A549 (cell line): ENCODE measurements around the gene OPRM1. TPM values are rescaled to one million over a fixed set of nuclear protein-coding genes. Genes with fewer than 3 reads are reported as not detected.

Source experiments
- ATAC-seq, 2 experiments: fragments of 200-7000 bp in 1 of 2; fragments of >200 bp in 1 of 2; cut with Nextera tagmentation in 1 of 2; cut with Tn5 transposase in 1 of 2; 3 replicates each; pipeline versions ENCODE4 v1.8.0 to v1.9.1; 2018 to 2020; ENCODE audit warnings: mild to moderate bottlenecking in 1 of 2, moderate library complexity in 1 of 2
- CTCF ChIA-PET: fragments of 300-600 bp; sonication (Branson Sonifier 250); formaldehyde crosslinking; extraction: SDS; loops from one replicate; lab custom pipeline; 2021; ENCODE audit warnings: antibody characterized with exemption, inconsistent platforms; lab: Yijun Ruan, JAX
- POLR2A ChIA-PET: fragments of 350-600 bp; formaldehyde crosslinking; extraction: SDS; loops from one replicate; lab custom pipeline; 2021; ENCODE audit warnings: antibody characterized with exemption, inconsistent platforms; lab: Yijun Ruan, JAX
- DNase-seq, 2 experiments: peaks; one replicate each; pipeline versions ENCODE4 v3.0.0 to v3.0.0-alpha.2; 2011 to 2016; ENCODE audit warnings: low read depth in 1 of 2, low spot score in 1 of 2
- FAIRE-seq: peaks from 2 replicates; lab custom pipeline; 2011; peaks lifted over from hg19 to GRCh38; lab: Jason Lieb, UNC
- H3K27ac ChIP-seq, 2 experiments: fragments of >200 bp; sonication (Bioruptor Twin); formaldehyde crosslinking; 3 replicates each; pipeline ENCODE4 v1.5.1; 2016 to 2017
- H3K4me1 ChIP-seq: fragments of >200 bp; sonication (Bioruptor Twin); formaldehyde crosslinking; 3 replicates; pipeline ENCODE4 v1.6.1; 2016
- H3K4me2 ChIP-seq: fragments of >200 bp; sonication (Bioruptor Twin); formaldehyde crosslinking; 3 replicates; pipeline ENCODE4 v1.6.1; 2016
- H3K4me3 ChIP-seq: fragments of >200 bp; sonication (Bioruptor Twin); formaldehyde crosslinking; 3 replicates; pipeline ENCODE4 v1.5.1; 2016
- H3K9me3 ChIP-seq: fragments of >200 bp; sonication (Bioruptor Twin); formaldehyde crosslinking; 3 replicates; pipeline ENCODE4 v1.6.1; 2016
- BHLHE40 ChIP-seq: IDR thresholded peaks from 2 replicates; pipeline ENCODE4 v1.6.1; 2012; ENCODE audit warnings: low read depth, low read length, inconsistent platforms
- CBX8 ChIP-seq: fragments of 200-600 bp; sonication (generic); IDR thresholded peaks from 2 replicates; pipeline ENCODE4 v1.6.1; 2016
- CEBPB ChIP-seq, 2 experiments: fragments of >200 bp in 1 of 2; sonication (Bioruptor Twin) in 1 of 2; formaldehyde crosslinking in 1 of 2; IDR thresholded peaks; 2 replicates each; pipeline ENCODE4 v1.6.1; 2012 to 2016
- CTCF ChIP-seq: fragments of >200 bp; sonication (Bioruptor Twin); formaldehyde crosslinking; IDR thresholded peaks from 3 replicates; pipeline ENCODE4 v1.5.1; 2016
- E2F6 ChIP-seq: IDR thresholded peaks from 2 replicates; pipeline ENCODE4 v1.6.1; 2012; ENCODE audit warnings: low read depth, borderline replicate concordance
- EHF ChIP-seq: fragments of 250-450 bp; sonication (Bioruptor Pico); IDR thresholded peaks from 2 replicates; pipeline ENCODE4 v1.5.0; 2020; ENCODE audit warnings: mild to moderate bottlenecking
- ELK1 ChIP-seq: fragments of 150-350 bp; IDR thresholded peaks from 2 replicates; pipeline ENCODE4 v1.6.1; 2014; ENCODE audit warnings: low read depth, mild to moderate bottlenecking, low read length
- ESRRA ChIP-seq: fragments of 150-350 bp; IDR thresholded peaks from 2 replicates; pipeline ENCODE4 v1.6.1; 2014; ENCODE audit warnings: mild to moderate bottlenecking, low read length, borderline replicate concordance
- FOSB ChIP-seq: fragments of 250-450 bp; sonication (Bioruptor Pico); IDR thresholded peaks from 2 replicates; pipeline ENCODE4 v1.5.0; 2020; ENCODE audit warnings: mild to moderate bottlenecking, moderate library complexity
- HEYL ChIP-seq: fragments of 250-450 bp; sonication (Bioruptor Pico); IDR thresholded peaks from 2 replicates; pipeline ENCODE4 v1.8.0; 2021; ENCODE audit warnings: mild to moderate bottlenecking, moderate library complexity
- KDM1A ChIP-seq: fragments of 200-600 bp; sonication (generic); IDR thresholded peaks from 2 replicates; pipeline ENCODE4 v1.6.1; 2016; ENCODE audit warnings: low read depth, mild to moderate bottlenecking
- KDM5A ChIP-seq: fragments of 200-600 bp; sonication (generic); IDR thresholded peaks from 2 replicates; pipeline ENCODE4 v1.6.1; 2016; ENCODE audit warnings: antibody characterized with exemption, mild to moderate bottlenecking
- MAX ChIP-seq: IDR thresholded peaks from 2 replicates; pipeline ENCODE4 v1.6.1; 2012
- MAZ ChIP-seq: fragments of 150-350 bp; IDR thresholded peaks from 2 replicates; pipeline ENCODE4 v1.6.1; 2014; ENCODE audit warnings: antibody characterized with exemption, low read depth, low read length, borderline replicate concordance
- NPAS2 ChIP-seq: fragments of 250-450 bp; sonication (Bioruptor Pico); IDR thresholded peaks from 2 replicates; pipeline ENCODE4 v1.8.0; 2022; ENCODE audit warnings: mild to moderate bottlenecking, moderate library complexity, borderline replicate concordance
- PHF8 ChIP-seq: fragments of 200-600 bp; sonication (generic); IDR thresholded peaks from 2 replicates; pipeline ENCODE4 v1.6.1; 2016; ENCODE audit warnings: low read depth, mild to moderate bottlenecking, antibody characterized with exemption, moderate library complexity, borderline replicate concordance
- RAD21 ChIP-seq, 2 experiments: fragments of >200 bp in 1 of 2; sonication (Bioruptor Twin) in 1 of 2; formaldehyde crosslinking in 1 of 2; IDR thresholded peaks in 1 of 2; conservative IDR thresholded peaks in 1 of 2; 2 replicates in 1 of 2; 3 replicates in 1 of 2; pipeline ENCODE4 v1.6.1; 2012 to 2018; ENCODE audit warnings: inconsistent platforms in 1 of 2
- RARB ChIP-seq: fragments of 250-450 bp; sonication (Bioruptor Pico); IDR thresholded peaks from 2 replicates; pipeline ENCODE4 v1.8.0; 2021; ENCODE audit warnings: mild to moderate bottlenecking, moderate library complexity
- RFX5 ChIP-seq: fragments of 450-650 bp; IDR thresholded peaks from 2 replicates; pipeline ENCODE4 v1.7.1; 2014; ENCODE audit warnings: antibody characterized with exemption, mild to moderate bottlenecking, moderate library complexity
- SMC3 ChIP-seq: fragments of >200 bp; sonication (Bioruptor Twin); formaldehyde crosslinking; IDR thresholded peaks from 3 replicates; pipeline ENCODE4 v1.6.1; 2018; ENCODE audit warnings: inconsistent platforms
- TP53 ChIP-seq: fragments of 250-450 bp; sonication (Bioruptor Pico); IDR thresholded peaks from 2 replicates; pipeline ENCODE4 v1.5.0; 2021; ENCODE audit warnings: mild to moderate bottlenecking, moderate library complexity
- ZC3H11A ChIP-seq: fragments of 450-650 bp; IDR thresholded peaks from 2 replicates; pipeline ENCODE4 v1.6.1; 2014; ENCODE audit warnings: antibody characterized with exemption, mild to moderate bottlenecking
- WGBS: methylation state at CpG from one replicate; pipeline ENCODE4 v1.1.6; 2017; ENCODE audit errors: missing lambda C conversion rate; 5-methylcytosine and 5-hydroxymethylcytosine counted together
- polyA plus RNA-seq, 4 experiments: library from polyadenylated mRNA; depleted of rRNA in 3 of 4; stranded (reverse); fragments of >200 nt; fragmentation: RNase III in 1 of 4; extraction: RNeasy Plus Mini Kit Qiagen cat#74134 plus additional on column Dnase treatment in 1 of 4; gene quantifications; 2 replicates in 3 of 4; 3 replicates in 1 of 4; pipeline ENCODE4 v1.2.3, GENCODE V29; 2011 to 2017

OPRM1 gene
- polyA plus RNA-seq, 2 of the 4 experiments (the other 2 are of a cell fraction), result not detected

GRCh38 chr6:154276810-154277628 is 238.0 kb downstream of the OPRM1 start:
- Histone ChIP-seq H3K27ac (no peak overlapping the region), H3K9me3 (no peaks in the 10 kb centered on the region), H3K4me2 (peak overlapping the region; percentile 61), H3K4me1 (no peaks in the 10 kb centered on the region), H3K4me3 (peak overlapping the region; percentile 28)
- WGBS, result 22% methylated on average over 11 of the region's 11 CpGs
- DNase-seq (peak; percentile 8 to 22), ATAC-seq (peak; percentile 62 to 80; a peak in 4 of 6 replicates), FAIRE-seq (peak; percentile 65)
- no peak for TF ChIP-seq ESRRA
- no peak for TF ChIP-seq RFX5
- no peak for TF ChIP-seq ELK1
- TF ChIP-seq HEYL (CRISPR knock-in tag), result no peak
- TF ChIP-seq CTCF, result peak; percentile 60
- no peak for TF ChIP-seq CBX8
- TF ChIP-seq KDM1A, result no peak
- TF ChIP-seq BHLHE40, result no peak
- TF ChIP-seq PHF8, result no peak
- no peak for TF ChIP-seq TP53
- no peak for TF ChIP-seq NPAS2 (CRISPR knock-in tag)
- no peak for TF ChIP-seq CEBPB (IDR thresholded peaks at IDR 0.05)
- TF ChIP-seq KDM5A, result no peak
- TF ChIP-seq EHF (CRISPR knock-in tag), result no peak
- TF ChIP-seq SMC3, result peak; percentile 61
- no peak for TF ChIP-seq FOSB (CRISPR knock-in tag)
- TF ChIP-seq MAX, result no peak
- no peak for TF ChIP-seq E2F6
- no peak for TF ChIP-seq ZC3H11A
- TF ChIP-seq MAZ, result no peak
- peak; percentile 53 to 61 for TF ChIP-seq RAD21 (conservative IDR thresholded peaks at IDR 0.05 in 1 of 2, IDR thresholded peaks at IDR 0.05 in 1 of 2)
- no peak for TF ChIP-seq RARB
- POLR2A ChIA-PET, result no interaction called here
- CTCF ChIA-PET, result interaction anchor here (0.6 to 5.9 kb wide), 17 partner anchors 9 to 215 kb away, joined by 3 to 36 read pairs (median 4); no protein-coding TSS in a partner anchor

- Histone ChIP-seq H3K4me2 (peak overlapping the region; percentile 61), H3K4me1 (no peaks in the 10 kb centered on the region), H3K4me3 (peak overlapping the region; percentile 28), H3K27ac (no peak overlapping the region), H3K9me3 (no peaks in the 10 kb centered on the region)
- TF ChIP-seq CTCF (peak; percentile 9; the same call in 2 of the 3 replicates), RAD21 (conservative IDR thresholded peaks at IDR 0.05 in 1 of 2, IDR thresholded peaks at IDR 0.05 in 1 of 2) (no peak), SMC3 (no peak; the same call in 2 of the 3 replicates)
- 23% methylated on average over 7 of the region's 7 CpGs for WGBS
- ATAC-seq (peak in 1 of 2 experiments; percentile 60; a peak in 2 of 6 replicates), FAIRE-seq (no peak), DNase-seq (no peak)
- CTCF ChIA-PET, result interaction anchor here (0.6 to 5.9 kb wide), 18 partner anchors 9 to 216 kb away, joined by 3 to 36 read pairs (median 4); no protein-coding TSS in a partner anchor
- POLR2A ChIA-PET, result no interaction called here
Measured at GRCh38 chr6:154277629-154278017, 238.6 kb downstream of the OPRM1 start.
